ENCODE data around the gene SPSB1. TPM values are rescaled to one million over a fixed set of nuclear protein-coding genes. Genes with fewer than 3 reads are reported as not detected.

Gene SPSB1
- total and polyA plus RNA-seq, 2 of the 4 experiments (the other 2 are of a cell fraction), result 16.7 to 19.8 TPM

DNA sequence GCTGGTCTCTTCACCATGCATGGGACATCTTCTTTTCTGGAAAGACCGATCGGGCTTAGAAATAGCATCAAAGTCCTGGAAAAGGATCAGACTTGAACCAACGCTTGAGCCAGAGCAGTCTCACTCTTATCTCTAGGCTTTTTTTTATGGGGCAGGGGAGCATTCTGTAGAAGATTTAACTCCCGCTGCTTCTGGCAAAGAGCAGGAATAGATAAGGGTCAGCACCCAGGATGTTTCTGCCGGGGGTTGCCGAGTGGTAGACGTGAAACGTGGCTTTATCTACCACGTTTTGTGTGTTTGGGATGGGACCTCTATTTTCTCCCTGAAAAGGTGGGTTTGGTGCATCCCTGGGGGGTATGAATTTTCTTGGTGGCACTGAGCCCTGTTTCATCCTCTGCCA is 18.8 kb downstream of the SPSB1 start:
- no peaks in the 10 kb centered on the region for H3K9me3 ChIP-seq (ENCODE audit: control insufficient read depth, insufficient read depth, low read length)
- intact Hi-C loops (cut with micrococcal nuclease), result no loop called here
- CTCF ChIA-PET, result no interaction called here

More for the DNA sequence above, 18.8 kb downstream of the SPSB1 start:
- Histone ChIP-seq H3K18ac (ENCODE audit: low read depth, low read length) (no peak overlapping the region), H2BK5ac (ENCODE audit: low read depth, low read length, poor library complexity, severe bottlenecking) (no peak overlapping the region), H4K5ac (ENCODE audit: low read depth, low read length) (no peak overlapping the region), H2AK5ac (ENCODE audit: low read depth, low read length) (no peak overlapping the region), H3K4me1 (ENCODE audit: control insufficient read depth, insufficient read depth, low read length) (peaks cover 18% of the 10 kb centered on the region), H3K23ac (ENCODE audit: low read depth, low read length) (no peak overlapping the region), H2BK120ac (ENCODE audit: low read depth, low read length) (no peak overlapping the region), H3K14ac (replicated peaks; ENCODE audit: low read depth, low read length) (no peak overlapping the region), H2BK20ac (ENCODE audit: low read depth, low read length) (no peak overlapping the region), H4K91ac (ENCODE audit: insufficient read depth, low read depth, low read length) (no peak overlapping the region), H3K36me3 (ENCODE audit: control insufficient read depth, insufficient read depth, low read length) (no peaks in the 10 kb centered on the region), H2AFZ (replicated peaks; ENCODE audit: low read length, poor library complexity) (no peak overlapping the region), H3K9me1 (ENCODE audit: insufficient read depth, low read length) (peaks cover 28% of the 10 kb centered on the region), H3K4me3 (ENCODE audit: insufficient read depth, low read depth, low read length) (no peak overlapping the region), H2AK9ac (replicated peaks; ENCODE audit: low read depth, low read length, poor library complexity) (no peak overlapping the region), H4K8ac (ENCODE audit: low read depth in 2 of 2, low read length in 2 of 2) (no peak overlapping the region), H3K4ac (ENCODE audit: low read depth, low read length) (no peak overlapping the region), H3K27me3 (ENCODE audit: control insufficient read depth, insufficient read depth, low read length) (no peaks in the 10 kb centered on the region), H3K4me2 (ENCODE audit: low read depth, low read length) (no peak overlapping the region), H3K9ac (ENCODE audit: low read depth, low read length) (no peak overlapping the region), H3K27ac (ENCODE audit: insufficient read depth, low read length) (no peak overlapping the region), H3K56ac (ENCODE audit: extremely low read depth, insufficient read depth, low read length) (no peak overlapping the region), H3K79me1 (ENCODE audit: low read depth in 1 of 2, low read length in 2 of 2) (peaks cover 24 to 92% of the 10 kb centered on the region in 2 experiments), H2BK15ac (ENCODE audit: low read depth, low read length) (no peak overlapping the region), H4K20me1 (ENCODE audit: insufficient read depth, low read length) (peaks cover 95% of the 10 kb centered on the region)
- no TSS peak for BruUV-seq (replicated peaks)
- dilution Hi-C loops (cut with HindIII; ENCODE audit: low sequenced_read_pairs, unreplicated experiment), result no loop called here
- in situ Hi-C loops (cut with MboI; ENCODE audit: low sequenced_read_pairs), result no loop called here
- TF ChIP-seq RCOR1 (IDR thresholded peaks at IDR 0.05; ENCODE audit: insufficient replicate concordance, low read length), result no peak
- TF ChIP-seq RAD21 (IDR thresholded peaks at IDR 0.05; ENCODE audit: low read length), result no peak
- ATAC-seq (ENCODE audit: low read depth) (no peak), DNase-seq (no peak)
- WGBS, 2 experiments (ENCODE audit: extremely low coverage in 2 of 2, insufficient read length in 1 of 2), result no CpG with 5 or more reads among the region's 9 CpGs
- POLR2A ChIA-PET (ENCODE audit: unreplicated experiment), result interaction anchor here (0.6 kb wide), 1 partner anchor 589 kb away, joined by 3 read pairs; no protein-coding TSS in a partner anchor

Measured in IMR-90 (cell line).